Stimulated activated CD8-positive, alpha-beta memory T cell treated with anti-CD3 and anti-CD28 coated beads, Interleukin-15, amount 100 ng/mL, for 1 hour (primary cell): ENCODE measurements around the gene MRPS6.

Experiments used
- DNase-seq: peaks from one replicate; pipeline ENCODE4 v3.0.0-alpha.2; 2020; ENCODE audit warnings: low read depth

The MRPS6 gene

DNA sequence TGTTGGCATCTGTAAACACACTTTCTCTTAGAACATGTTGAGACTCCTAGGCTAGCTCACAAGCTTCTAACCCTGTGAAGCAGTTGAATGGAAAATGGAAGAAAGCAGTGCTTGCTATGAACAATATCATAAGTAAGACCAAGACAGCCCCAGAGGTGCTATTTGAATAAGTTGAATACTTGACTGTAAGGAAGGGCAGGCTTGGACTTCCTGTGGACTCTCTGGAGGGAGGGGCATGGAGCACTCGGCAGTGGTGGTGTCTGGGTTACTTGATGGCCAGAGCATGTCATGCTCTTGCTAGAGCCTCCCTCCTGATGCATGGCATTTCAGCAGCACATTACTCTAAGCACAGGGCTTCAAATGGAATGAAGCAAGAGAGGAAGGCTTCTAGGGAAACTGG is 60.0 kb downstream of the MRPS6 start:
- DNase-seq, result no peak

DNA sequence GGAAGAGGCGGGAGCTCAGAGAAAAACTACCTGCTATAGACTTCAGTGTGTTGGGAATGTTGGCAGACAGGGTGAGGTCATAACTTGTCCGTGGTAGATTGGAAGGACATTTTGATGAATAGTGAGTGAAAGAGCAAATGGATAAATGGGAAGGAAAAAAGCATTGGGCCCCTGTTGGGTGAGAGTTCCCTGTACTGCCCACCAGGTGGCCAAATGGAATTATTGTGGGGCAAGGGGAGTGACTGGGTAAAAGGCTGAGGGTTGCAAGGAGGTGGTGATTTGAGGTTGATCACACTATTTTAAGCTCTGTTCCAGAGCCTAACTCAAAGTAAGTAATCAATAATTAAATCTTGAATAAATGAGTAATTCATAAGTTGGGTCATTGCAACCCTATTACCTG is 60.4 kb downstream of the MRPS6 start:
- no peak for DNase-seq

DNA sequence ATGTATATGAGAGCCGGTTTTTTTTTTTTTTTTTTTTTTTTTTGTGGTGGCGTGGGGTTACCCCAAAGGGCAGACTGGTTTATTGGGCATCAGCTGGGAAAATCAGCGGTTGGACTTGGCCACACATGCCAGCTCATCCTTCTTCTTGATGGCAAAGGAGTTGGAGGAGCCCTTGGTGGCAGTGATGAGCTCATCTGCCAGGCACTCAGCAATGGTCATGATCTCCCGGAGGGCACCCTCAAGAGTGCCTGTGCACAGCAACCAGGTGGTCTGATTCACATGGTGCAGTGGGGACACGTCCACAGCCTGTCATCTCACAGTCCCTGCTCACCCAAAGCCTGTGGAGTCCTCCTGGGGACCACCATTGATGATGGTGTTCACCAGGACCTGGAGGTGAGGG is 62.0 kb downstream of the MRPS6 start:
- DNase-seq, result no peak

DNA sequence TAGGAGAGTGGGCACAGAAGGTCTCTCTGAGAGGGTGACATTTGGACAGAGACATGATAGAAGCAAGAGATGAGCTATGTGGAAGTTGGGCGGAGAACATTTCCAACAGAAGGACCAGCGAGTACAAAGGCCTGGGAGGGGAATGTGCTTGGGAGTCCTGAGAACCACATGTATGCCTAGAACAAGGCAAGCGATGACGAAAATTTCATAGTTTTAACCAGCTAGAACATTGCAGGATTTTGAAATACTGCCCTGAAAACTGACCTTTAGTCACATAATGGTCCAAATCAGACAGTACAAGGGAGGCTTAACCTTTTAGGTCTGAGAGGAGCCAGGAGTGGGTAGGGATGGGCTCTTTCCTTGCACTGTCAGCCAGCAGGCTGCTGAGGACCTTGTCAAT is 68.0 kb downstream of the MRPS6 start:
- no peak for DNase-seq

DNA sequence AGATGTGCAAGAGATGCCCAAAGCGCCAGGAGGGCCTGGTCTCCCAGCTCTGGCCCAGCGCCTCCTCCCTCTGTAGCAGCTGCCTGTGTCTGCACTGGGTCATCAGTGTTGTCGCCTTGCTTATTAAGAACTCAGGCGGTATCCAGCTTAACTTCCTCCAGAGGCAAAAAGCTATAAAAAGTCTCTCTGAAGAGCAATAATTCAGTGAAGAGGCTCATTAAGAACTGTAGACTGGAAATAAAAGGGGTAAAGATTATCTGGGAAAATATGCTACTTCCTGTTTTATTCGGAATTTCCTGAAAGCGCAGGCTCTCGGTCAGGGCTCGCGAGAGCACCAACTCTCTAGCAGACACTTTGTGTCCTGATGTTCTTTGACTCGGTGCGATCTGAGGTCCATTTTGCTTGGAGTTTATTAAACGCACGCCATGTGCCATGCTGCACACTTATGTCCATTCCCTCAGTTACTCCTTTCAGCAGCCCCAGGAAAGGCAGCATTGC is 70.4 kb downstream of the MRPS6 start:
- no peak for DNase-seq

DNA sequence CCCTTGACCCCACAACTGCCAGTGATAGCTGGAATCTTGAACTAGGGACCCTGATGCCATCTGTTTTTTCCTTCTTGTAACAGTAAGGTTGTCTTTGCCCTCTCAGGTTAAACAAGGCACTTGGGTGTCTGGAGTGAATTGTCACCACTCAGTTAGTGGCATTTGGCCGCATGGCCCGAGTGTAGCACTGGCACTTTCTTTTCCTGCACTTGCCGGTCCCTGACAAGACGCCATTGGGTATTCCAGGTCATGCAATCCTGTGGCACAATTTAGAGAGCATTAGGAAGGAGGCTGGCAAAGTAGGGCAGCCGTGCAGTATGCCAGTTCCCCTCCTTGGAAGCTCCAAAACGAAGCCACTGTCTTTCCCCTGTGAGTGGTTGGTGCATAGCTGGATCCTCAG is 70.8 kb downstream of the MRPS6 start:
- DNase-seq, result no peak

DNA sequence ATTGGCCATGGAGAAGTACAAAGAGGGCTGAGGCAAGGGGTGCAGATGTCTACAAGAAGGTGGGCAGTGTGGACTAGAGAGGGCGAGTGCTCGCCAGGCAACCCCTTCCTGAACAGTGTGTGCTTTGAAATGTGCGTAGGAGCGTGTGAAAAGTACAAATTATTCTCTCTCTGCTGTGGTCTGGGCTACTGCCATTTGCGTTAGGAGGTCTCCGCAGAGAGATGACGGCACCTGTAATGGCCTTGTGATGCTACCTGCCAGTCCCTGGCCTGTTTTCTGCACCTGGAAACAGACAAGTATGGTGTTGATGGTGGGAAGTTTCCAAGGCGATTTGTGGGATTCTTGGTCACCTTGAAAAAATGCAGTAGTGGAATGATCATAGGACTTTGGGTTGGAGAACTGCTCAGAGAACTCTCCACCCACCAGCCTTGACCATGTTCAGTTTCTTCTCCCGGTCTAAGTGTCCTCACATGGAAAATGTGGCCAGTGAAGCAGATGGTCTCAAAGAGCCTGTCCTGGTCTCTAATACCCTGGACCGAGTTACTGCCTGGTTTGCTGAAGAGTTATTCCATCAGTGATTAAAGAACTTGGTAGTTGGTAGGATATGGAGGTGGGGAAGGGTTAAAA is 74.5 kb downstream of the MRPS6 start:
- DNase-seq, result no peak

DNA sequence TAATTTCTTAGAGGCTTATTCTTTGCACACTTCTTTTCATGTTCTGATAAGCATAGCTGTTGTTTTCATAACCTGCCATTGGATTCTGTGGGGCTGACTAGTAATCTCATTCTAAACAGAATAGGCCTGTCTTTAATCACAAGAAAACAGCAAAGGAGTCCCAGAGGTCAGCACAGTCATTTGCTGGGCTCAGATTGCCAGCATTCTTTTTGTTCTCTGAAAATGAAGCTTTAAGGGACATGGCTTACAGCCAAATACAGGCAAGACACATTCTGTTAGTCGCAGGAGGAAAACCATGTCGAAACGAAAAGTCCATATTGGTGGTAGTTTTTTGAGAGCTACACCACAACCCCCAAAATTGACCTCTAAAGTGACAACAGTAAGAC is 75.0 kb downstream of the MRPS6 start:
- DNase-seq, result no peak

DNA sequence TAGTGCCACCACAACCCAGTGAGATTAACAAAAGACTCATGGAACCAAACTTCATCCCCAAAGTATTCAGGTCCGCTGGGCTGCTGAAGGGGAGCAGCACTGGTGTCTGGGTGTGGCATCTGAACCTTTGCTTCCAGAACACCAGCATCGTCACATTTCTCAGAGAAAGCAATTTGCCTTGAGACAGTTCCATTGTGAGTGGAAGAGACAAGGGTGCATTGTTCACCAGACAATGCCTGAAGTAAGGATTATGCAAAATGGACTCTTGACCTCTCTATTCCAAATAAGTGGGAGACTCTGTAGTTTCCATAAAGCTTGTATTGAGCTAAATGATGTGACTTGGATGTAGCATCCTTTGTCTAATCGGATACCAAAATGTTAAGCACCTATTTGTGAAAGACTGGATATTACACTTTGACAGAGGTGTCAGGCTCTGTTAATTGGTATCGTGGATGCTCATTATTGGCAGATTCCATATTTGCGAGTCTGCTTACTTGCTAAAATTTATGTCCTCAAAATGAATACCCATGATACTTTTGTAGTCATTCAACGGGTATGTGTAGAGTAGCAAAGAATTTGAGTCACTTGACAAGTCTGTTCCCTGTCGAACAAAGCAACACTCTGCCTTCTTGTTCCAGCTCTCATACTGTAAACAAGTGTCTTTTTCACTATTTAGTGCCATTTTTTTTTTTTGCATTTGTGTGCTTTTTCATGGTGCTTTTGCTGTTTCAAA is 75.6 kb downstream of the MRPS6 start:
- DNase-seq, result no peak

DNA sequence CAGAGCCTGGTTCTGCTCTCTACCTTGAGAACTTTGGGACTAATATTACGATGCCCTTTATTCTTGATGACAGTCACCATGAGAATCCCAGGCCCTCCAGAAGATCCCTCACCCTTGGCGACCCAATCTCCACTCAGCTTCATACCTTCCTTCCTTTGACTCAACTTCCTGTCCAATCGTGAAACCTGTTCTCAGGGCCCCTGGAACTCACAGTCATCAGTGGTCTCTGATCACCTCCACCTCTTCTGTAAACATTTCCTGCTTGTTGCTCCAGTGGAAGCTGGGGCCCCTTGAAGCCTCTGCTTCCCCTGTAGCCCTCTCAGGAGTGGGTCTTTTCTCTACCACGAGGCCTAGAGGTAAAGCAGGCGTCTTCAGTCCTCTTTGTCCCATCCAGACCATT is 79.1 kb downstream of the MRPS6 start:
- DNase-seq, result no peak

DNA sequence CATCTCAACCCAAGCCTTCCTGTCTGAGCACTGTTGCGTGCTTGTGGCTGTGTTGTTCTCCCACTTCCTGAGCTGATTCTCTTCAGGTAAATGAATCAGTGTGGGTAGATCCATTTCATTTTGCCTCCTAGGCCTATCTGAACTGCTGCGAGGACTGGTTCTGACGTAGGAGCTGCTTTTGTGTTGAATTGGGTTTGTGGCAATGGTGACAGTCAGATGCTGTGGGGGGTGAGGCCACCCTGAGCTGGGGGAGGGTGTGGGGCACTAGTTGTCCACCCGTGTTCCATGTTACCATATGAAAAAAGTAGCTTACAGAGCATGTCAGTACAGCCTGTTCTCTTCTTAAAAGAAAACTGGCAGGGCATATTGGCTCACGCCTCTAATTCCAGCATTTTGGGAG is 81.5 kb downstream of the MRPS6 start:
- DNase-seq, result no peak

DNA sequence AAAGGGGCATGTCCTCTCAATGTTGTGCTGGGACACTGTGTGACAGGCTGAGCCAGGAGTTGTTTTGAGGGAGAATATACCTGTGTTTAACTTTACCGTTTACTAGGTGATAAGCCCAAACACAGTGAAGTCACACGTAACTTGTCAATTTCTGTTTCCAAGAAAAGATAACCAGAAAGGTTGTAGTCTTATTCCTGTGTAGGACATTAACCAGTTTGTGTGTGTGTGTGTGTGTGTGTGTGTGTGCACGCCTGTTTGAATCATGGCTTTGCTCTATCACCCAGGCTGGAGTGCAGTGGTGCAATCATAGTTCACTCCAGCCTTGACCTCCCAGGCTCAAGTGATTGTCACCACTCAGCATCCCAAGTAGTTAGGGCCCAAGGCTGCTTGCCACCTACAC is 83.6 kb downstream of the MRPS6 start:
- no peak for DNase-seq

DNA sequence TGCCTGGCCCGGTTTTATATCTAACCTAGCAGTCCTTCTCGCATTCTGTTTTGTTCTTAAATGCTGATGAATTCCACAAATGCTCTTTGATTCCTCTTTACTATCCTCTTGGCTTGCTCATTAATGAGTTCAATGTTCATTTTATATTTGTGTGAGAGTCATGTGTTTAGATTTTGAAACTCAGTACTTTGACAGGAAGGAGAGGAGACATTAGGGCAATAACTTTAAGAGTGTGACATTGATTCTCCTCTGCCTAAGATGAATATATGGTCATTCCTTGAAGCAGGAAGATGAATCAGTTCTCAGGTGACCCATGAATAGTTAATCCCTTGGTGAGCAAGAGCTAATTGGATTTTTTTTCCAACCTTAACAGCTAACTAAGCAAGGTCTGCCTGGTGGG is 84.1 kb downstream of the MRPS6 start:
- no peak for DNase-seq

DNA sequence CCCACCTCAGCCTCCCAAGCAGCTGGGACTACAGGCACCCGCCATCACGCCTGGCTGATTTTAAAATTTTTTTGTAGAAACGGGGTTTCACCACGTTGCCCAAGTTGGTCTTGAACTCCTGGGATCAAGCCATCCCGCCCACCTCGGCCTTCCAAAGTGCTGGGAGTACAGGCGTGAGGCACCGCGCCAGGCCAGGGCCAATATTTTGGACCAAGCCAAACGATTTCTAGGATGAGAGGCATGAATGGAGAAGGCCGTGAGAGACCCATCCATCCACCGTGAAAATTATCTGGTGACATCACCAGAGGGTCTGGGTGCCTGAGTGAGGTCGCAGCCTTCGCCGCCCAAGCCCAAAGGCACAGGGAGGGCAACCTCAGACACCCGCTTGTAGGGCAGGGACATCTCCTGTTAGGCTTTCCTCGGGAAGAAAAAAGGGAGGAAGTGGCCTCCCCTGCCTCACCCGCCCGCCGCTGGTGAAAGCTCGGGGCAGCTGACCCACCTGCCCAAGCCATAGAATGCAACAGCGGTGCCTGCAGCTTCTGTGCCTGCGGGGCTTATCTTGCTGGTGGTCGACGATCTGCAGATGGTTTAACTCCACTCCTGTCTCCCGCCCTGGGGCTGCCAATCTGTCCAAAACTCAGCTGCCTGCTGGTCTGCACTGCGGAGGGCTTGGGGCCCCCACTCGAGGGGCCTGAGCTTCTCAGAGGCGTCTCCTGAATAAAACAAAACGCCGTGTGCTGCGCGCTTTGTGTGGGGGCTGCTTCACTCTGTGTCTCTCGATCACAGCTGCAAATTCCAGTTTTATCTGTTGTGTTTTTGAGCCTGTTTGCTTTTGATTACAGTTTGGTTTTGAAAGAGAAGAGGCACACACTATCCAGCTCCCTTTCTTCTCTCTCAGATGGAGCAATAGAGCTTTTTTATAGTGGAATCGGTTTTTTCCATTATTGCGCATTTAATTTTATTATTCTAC is 85.8 kb downstream of the MRPS6 start:
- DNase-seq, result no peak

DNA sequence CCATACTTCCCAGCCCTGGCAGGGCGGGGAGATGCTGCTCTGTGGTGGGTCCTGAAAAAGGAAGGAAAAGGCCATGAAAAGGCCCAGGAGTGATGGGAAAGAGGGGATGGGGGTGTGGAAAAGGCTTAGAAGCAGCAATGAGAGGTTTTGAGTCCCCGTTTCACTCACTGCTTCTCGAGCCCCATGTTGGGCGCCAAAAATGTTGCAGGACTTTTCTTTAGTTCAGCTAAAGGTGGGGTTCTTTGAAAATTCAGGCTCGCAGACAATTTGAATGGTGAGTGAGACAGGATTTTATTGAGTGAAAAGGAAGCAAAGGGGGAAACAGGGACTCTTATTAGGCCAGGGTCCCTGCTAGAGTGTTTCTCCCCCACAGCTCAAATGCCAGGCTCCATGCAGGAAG is 93.1 kb downstream of the MRPS6 start:
- no peak for DNase-seq

DNA sequence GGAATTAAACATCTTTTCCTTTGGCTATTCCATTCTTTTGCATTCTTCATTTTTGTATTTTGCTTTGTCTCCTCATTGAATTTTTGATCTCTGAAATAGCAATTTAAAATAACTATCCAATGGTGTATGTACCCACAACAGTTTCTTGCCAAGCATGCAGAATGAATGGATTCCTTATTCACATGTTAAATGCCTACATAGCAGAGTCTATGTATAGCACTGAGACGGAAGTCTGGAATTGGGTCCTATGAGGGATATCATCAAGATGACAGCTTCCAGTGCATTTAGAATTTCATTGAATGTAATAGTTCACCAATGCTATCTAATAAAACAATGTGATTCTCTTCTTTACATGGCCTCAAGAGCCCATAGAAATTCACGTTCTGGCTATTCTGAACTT is 97.5 kb downstream of the MRPS6 start:
- DNase-seq, result no peak

DNA sequence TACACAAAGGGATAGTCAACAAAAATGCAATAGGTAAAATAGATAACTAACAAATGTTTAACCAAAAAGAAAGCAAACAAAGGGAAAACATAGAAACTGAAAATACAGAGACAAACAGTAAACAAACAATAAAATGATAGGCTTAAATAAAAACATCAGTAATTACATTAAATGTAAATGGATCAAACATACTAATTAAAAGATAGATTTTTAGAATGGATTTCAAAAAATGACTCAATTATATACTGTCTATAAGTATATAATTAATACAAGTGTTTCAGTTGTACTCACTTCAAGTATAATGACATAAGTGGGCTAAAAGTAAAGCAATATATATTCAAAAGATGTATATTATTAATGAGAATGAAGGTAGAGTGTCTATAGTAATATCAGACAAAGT is 101.1 kb downstream of the MRPS6 start:
- no peak for DNase-seq

DNA sequence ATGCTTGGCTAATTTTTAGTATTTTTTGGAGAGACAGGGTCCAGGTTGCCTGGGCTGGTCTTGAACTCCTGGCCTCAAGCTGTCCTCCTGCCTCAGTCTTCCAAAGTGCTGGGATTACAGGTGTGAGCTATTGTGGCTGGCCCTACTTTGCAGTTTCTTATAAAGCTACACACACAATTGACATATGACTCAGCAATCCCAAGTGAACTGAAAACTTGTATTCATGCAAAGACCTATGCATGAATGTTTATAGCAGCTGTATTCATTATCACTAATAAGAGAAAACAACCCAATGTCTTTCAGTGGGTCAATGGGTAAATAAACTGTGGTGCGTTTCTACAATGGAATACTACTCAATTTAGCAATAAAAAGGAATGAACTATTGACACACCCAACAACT is 103.1 kb downstream of the MRPS6 start:
- no peak for DNase-seq

DNA sequence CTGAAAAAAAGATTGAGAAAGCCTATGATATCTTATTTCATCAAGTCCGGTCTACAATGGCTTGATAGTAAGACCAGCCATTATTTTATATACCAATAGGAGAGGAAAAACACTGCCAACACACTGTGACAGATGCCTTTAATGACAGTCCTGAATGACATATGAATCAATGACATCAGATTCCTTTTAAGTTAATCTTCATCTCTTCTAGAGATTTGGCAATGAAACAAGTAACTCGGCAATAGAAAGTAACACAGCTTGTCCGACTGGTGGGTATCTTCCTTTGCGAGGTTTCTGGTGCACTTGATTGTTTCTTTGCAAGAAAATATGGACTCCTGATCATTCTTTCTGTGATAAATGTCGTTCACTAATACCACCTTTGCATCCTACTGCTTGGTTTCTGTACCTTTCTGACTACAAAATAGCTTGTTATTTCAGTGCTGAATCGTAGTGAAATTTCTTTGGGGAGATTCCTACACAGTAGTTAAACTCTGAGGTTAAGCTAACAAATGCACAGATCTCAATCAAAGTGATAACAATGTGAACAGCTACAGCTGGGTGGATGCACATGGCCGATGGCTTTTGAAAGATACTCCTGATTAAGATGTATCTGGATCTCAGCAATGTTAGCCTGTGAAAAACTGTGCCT is 104.7 kb downstream of the MRPS6 start:
- no peak for DNase-seq

DNA sequence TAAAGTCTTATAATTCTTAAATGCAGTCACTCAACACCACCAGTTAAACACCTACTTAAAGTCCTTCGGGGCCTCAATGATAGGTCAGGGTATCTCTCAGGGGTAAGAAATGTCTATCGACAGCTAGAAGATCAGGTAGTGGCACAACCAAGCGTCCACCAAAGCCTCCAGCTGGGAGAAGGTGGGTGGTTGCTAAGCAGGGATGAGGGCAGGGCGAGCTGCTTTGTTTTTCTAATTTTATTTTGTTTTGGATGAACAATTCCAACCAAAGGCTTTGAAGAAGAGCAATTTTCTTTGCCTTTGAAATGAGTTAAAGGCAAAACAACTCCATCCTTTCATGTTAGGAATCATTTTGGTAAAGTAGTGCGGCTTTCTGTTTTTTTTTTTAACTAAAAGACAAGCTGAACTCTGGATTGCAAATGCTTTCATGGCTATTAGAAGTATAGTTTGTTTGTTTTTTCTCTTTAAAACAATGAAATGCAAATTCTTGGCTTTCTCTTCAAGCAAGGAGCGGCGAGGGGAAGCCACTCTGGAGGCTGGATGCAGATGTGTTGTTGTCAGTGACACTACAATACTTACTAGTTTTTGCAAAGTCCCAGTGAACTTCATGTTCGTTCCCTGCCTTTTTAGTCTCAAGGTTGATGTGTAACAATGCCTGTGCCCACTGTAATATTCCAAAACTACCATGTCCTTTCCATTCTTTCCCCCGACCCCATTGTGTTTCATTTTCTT is 106.0 kb downstream of the MRPS6 start:
- DNase-seq, result no peak

DNA sequence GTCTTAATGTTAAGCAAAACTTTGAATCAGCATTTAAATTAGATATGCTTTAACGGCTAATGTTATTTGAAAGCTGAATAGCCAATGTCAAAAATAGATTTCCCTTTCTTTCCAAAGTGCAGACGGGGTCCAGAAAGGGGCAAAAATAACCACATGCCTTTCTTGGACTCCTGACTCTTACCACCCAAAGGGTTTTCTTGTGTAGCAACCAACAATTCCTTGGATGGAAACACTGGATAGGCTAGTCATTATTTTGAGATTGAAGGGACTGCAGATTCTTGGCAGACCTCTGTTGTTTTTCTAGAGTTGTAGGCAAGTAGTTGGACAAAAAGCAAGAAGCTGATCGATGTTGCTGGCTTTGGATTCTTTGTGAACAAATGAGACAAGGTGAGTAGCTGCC is 107.0 kb downstream of the MRPS6 start:
- DNase-seq, result no peak
